Measurements from ENCODE around the gene GRIA3. TPM values are rescaled to one million over a fixed set of nuclear protein-coding genes. Genes with fewer than 3 reads are reported as not detected.

GRIA3 gene
- total RNA-seq, 1 experiment from 2014 or later, result not detected

GRCh38 chrX:123188081-123188480 lies 4.0 kb downstream of the GRIA3 start:
- no peak for DNase-seq (ENCODE audit: low read depth)
- in situ Hi-C loops (cut with HindIII; ENCODE audit: low pct_unique_long_range_greater_than_20kb, low sequenced_read_pairs), result no loop called here

- in situ Hi-C loops (cut with HindIII; ENCODE audit: low pct_unique_long_range_greater_than_20kb, low sequenced_read_pairs), result no loop called here
- DNase-seq (ENCODE audit: low read depth), result no peak
These were observed 5.3 kb downstream of the GRIA3 start for GRCh38 chrX:123189338-123189737.

- no peak for DNase-seq (ENCODE audit: low read depth)
- in situ Hi-C loops (cut with HindIII; ENCODE audit: low pct_unique_long_range_greater_than_20kb, low sequenced_read_pairs), result no loop called here
These were observed 6.0 kb downstream of the GRIA3 start for GRCh38 chrX:123190096-123190495.

GRCh38 chrX:123193101-123193500 lies 9.0 kb downstream of the GRIA3 start:
- in situ Hi-C loops (cut with HindIII; ENCODE audit: low pct_unique_long_range_greater_than_20kb, low sequenced_read_pairs), result no loop called here
- DNase-seq (ENCODE audit: low read depth), result no peak

DNA sequence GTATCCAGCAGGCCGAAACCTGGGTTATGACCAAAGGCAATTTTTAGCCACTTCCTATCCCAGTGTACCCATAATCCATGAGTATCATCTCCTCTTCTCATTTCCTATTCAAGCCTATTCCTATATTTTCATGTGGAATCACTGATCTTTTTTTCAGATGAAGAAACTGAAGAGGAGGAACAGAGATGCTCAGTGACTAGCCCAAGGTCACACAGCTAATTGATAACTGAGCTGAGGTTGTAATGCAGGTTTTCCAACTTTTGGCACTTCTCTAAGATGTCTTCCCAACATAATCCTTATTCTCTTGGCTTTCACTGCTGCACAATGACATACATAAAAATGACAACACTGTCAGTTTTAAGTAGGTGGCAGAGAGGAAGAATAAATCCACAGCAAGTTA lies 15.3 kb downstream of the GRIA3 start:
- DNase-seq (ENCODE audit: low read depth), result no peak
- in situ Hi-C loops (cut with HindIII; ENCODE audit: low pct_unique_long_range_greater_than_20kb, low sequenced_read_pairs), result no loop called here

- in situ Hi-C loops (cut with HindIII; ENCODE audit: low pct_unique_long_range_greater_than_20kb, low sequenced_read_pairs), result no loop called here
- DNase-seq (ENCODE audit: low read depth), result no peak
These were observed 17.6 kb downstream of the GRIA3 start for GRCh38 chrX:123201720-123202119.

DNA sequence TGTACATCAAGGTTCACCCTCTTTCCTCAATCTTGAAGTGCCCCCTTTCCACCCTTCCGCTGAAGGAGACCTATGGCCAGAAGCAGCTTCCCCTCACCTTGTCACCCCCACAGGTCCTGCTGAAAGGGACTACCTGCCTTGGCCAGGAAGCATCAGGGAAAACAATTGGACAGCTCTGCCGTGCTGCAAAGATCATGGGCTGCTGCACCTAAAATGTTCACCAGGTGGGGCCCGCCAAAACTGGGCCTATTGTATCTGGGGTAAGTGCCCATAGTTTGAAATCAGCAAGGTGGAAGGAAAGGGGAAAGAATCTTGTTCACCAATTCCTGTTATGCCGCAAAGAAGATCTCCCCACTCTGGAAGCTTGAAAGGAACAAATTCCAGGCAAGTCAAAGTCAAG lies 18.4 kb downstream of the GRIA3 start:
- in situ Hi-C loops (cut with HindIII; ENCODE audit: low pct_unique_long_range_greater_than_20kb, low sequenced_read_pairs), result no loop called here
- DNase-seq (ENCODE audit: low read depth), result no peak

GRCh38 chrX:123203772-123204171 lies 19.7 kb downstream of the GRIA3 start:
- in situ Hi-C loops (cut with HindIII; ENCODE audit: low pct_unique_long_range_greater_than_20kb, low sequenced_read_pairs), result no loop called here

DNA sequence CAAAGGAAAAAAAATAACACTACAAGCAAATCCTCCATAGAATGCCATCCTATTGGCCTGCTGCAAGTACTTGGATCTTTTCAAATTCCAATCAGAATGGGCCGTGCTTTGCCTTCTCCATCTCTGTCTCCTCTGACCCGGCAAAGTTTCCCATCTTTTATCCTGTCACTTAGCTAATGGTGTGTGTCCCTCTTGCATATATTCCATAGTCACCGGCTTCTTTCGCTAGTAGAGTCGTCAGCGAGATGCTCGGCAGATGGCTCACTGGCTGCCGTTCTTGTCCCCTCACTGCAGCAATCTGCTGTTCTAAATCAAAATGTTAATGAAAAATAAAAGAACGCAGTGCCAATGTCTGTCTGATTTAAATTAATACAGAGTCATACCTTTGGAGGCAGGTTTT lies 22.1 kb downstream of the GRIA3 start:
- no peak for DNase-seq (ENCODE audit: low read depth)
- in situ Hi-C loops (cut with HindIII; ENCODE audit: low pct_unique_long_range_greater_than_20kb, low sequenced_read_pairs), result no loop called here

More at GRCh38 chrX:123203772-123204171, 19.7 kb downstream of the GRIA3 start:
- no peak for DNase-seq (ENCODE audit: low read depth)

DNA sequence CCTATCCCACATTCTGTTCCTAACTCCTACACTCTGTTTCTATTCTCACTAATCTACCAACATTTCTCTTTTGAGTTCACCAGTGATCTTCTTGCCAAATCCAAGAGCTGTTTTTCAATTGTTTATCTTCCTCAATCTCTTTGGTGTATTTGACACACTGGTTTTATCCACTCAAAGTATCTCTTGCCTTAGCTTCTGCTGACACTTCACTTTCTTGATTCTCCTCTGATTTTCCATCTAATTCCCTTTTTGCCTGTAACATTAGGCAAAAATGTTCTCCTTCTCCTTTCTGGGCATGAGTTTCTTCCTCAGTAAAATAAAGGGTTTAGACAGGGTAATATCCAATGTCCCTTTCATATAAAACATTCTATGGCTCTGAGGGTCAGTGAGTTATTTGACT lies 26.2 kb downstream of the GRIA3 start:
- no peak for DNase-seq (ENCODE audit: low read depth)
- in situ Hi-C loops (cut with HindIII; ENCODE audit: low pct_unique_long_range_greater_than_20kb, low sequenced_read_pairs), result no loop called here

- in situ Hi-C loops (cut with HindIII; ENCODE audit: low pct_unique_long_range_greater_than_20kb, low sequenced_read_pairs), result no loop called here
- no peak for DNase-seq (ENCODE audit: low read depth)
These were observed 31.5 kb downstream of the GRIA3 start for GRCh38 chrX:123215397-123216089.

DNA sequence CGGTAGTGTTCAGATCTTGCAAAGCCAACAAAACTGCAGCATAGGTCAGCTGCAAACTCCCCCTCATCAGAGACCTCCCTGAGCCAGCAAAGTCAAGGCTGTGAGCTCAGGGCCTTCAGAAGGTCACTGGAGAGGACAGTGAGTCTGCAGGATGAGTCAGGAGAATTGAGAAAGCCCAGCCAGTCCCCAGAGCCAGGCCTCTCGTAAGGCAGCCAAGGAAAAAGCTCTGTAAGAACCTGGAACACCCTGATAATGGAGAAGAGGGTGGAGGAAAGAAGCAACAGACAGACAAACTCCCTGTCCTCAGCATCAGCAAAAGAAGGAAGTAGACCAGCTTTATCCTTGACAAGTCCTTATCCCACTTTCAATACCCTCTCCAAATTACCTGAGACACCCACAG lies 33.0 kb downstream of the GRIA3 start:
- in situ Hi-C loops (cut with HindIII; ENCODE audit: low pct_unique_long_range_greater_than_20kb, low sequenced_read_pairs), result no loop called here
- no peak for DNase-seq (ENCODE audit: low read depth)

DNA sequence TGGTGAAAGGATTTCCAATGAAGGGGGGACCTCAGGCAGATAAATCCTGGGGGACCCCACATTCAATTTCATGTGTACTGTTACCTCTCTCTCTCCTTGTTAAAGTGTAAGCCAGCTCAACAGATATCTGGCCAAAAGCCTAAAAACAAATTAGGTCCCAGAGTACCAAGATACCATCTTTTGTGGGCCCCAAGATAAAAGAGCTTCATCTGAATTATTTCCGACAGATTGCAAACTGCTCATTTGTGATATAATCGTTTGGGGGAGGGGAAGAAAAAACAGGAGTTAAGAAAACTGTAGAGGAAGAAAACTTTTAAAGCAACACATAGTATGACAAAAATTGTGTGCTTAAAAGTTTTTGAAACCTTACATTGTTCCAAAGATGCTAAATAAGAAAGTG lies 33.6 kb downstream of the GRIA3 start:
- in situ Hi-C loops (cut with HindIII; ENCODE audit: low pct_unique_long_range_greater_than_20kb, low sequenced_read_pairs), result no loop called here
- DNase-seq (ENCODE audit: low read depth), result no peak

GRCh38 chrX:123219916-123220315 lies 35.8 kb downstream of the GRIA3 start:
- DNase-seq (ENCODE audit: low read depth), result no peak
- in situ Hi-C loops (cut with HindIII; ENCODE audit: low pct_unique_long_range_greater_than_20kb, low sequenced_read_pairs), result no loop called here

GRCh38 chrX:123222920-123223319 lies 38.8 kb downstream of the GRIA3 start:
- DNase-seq (ENCODE audit: low read depth), result no peak
- in situ Hi-C loops (cut with HindIII; ENCODE audit: low pct_unique_long_range_greater_than_20kb, low sequenced_read_pairs), result no loop called here

GRCh38 chrX:123223409-123223808 lies 39.3 kb downstream of the GRIA3 start:
- in situ Hi-C loops (cut with HindIII; ENCODE audit: low pct_unique_long_range_greater_than_20kb, low sequenced_read_pairs), result no loop called here
- no peak for DNase-seq (ENCODE audit: low read depth)

DNA sequence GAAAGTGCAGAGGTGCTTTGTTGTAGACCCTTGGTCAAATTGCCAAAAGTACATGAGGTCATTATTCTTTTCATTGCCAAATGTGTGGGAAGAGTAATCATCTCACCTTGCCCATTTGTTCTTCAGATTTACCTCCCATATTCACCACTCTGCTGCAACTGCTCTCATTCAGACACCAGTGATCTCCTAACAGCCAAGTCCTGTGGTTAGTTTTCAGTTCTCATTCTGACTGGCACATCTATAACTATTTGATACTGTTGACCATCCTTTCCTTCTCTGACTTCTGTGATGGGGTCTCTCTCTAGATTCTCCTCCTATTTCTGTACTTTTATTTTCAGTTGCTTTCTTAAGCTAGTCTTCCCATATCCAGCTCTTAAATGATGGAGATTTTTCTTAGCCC lies 39.8 kb downstream of the GRIA3 start:
- in situ Hi-C loops (cut with HindIII; ENCODE audit: low pct_unique_long_range_greater_than_20kb, low sequenced_read_pairs), result no loop called here
- DNase-seq (ENCODE audit: low read depth), result no peak

DNA sequence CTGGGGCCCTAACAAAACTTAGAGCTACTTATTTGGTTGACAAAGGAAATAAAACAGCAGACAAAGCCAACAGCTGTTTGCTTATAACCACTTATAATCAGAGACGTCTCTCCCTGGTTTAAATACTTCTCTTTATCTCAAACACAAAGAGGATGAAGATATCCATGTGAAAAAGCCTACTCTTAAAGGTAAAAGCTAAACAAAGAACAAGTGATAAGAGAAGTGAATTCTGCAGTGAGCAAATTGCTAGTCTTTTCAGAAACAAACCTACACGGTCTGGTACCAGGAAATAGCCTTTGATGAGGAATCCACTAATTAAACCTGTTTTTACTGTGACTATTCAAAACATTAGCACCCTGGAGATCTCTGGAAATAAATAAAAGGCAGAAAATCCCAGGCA lies 46.7 kb downstream of the GRIA3 start:
- in situ Hi-C loops (cut with HindIII; ENCODE audit: low pct_unique_long_range_greater_than_20kb, low sequenced_read_pairs), result no loop called here
- DNase-seq (ENCODE audit: low read depth), result no peak

DNA sequence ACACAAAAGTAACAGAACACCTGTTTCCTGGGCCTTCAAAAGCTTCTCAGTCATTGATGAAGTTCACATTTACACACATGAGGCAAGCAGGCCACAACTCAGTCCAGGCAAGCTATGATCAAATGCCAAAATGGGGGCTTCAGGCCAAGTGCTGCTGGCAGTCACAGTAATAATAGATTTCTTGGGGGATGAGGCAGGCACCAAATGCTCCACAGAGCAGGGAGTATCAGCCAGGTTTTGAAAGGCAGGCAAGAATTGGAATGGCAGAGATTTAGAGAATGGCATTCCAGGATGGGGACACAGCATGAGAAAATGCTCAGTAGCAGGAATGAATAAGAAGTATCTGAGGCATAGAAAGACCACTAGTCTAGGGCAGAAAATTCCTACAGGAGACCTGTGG lies 52.8 kb downstream of the GRIA3 start:
- in situ Hi-C loops (cut with HindIII; ENCODE audit: low pct_unique_long_range_greater_than_20kb, low sequenced_read_pairs), result no loop called here

DNA sequence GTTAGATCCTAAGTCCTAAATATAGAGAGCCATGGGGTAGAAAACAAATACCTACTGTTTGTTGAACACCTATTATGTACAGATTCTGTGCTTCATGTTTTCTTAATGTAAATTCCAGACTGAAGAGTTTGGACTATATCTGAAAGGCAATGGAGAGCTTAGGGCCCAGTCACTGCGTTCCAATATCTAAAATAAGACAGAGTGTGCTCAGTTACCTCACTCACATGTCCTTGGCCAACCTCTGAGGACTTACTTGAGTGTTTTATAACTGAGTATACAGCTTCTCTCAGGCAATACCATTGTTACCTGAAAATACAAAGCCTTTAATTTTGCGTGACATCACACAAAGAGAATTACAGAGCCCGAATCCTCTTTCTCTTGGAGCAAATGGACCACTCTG lies 53.2 kb downstream of the GRIA3 start:
- in situ Hi-C loops (cut with HindIII; ENCODE audit: low pct_unique_long_range_greater_than_20kb, low sequenced_read_pairs), result no loop called here
- DNase-seq (ENCODE audit: low read depth), result no peak

More for the DNA sequence above, 52.8 kb downstream of the GRIA3 start:
- no peak for DNase-seq (ENCODE audit: low read depth)
